Adrenal gland (tissue), 12 donors: ENCODE measurements around the gene USP31. TPM values are rescaled to one million over a fixed set of nuclear protein-coding genes. Genes with fewer than 3 reads are reported as not detected.
A peak's percentile ranks its signal among the peaks of the same experiment; 100 is the strongest.

Experiments used
- DNase-seq, 7 donors: peaks; one replicate each; pipeline ENCODE4 v3.0.0-alpha.2; 2019 to 2020
- H3K27ac ChIP-seq, 5 donors: fragments of 200-600 bp; sonication (generic) in 4 of 5; 1 replicate in 3 of 5; 2 replicates in 2 of 5; pipeline versions ENCODE4 v1.5.1 to v1.8.0; 2016 to 2020; ENCODE audit warnings: mild to moderate bottlenecking in 1 of 5
- H3K27me3 ChIP-seq: fragments of 200-600 bp; 2 replicates; pipeline ENCODE4 v1.8.0; 2021
- H3K36me3 ChIP-seq, 2 donors: fragments of 200-600 bp; replicated peaks in 1 of 2; 1 replicate in 1 of 2; 2 replicates in 1 of 2; pipeline versions ENCODE4 v1.5.1 to v1.8.0; 2018 to 2022
- H3K4me1 ChIP-seq, 2 donors: fragments of 200-600 bp; replicated peaks in 1 of 2; 1 replicate in 1 of 2; 2 replicates in 1 of 2; pipeline versions ENCODE4 v1.5.1 to v1.8.0; 2018 to 2021
- H3K4me3 ChIP-seq, 4 donors: fragments of 200-600 bp; sonication (generic) in 3 of 4; one replicate each; pipeline ENCODE4 v1.5.1; 2016 to 2018
- H3K9me3 ChIP-seq, 3 donors: fragments of 200-600 bp; sonication (generic) in 1 of 3; replicated peaks in 1 of 3; 1 replicate in 2 of 3; 2 replicates in 1 of 3; pipeline versions ENCODE4 v1.5.1 to v1.8.0; 2016 to 2021
- CTCF ChIP-seq, 6 experiments: fragments of 450-650 bp in 4 of 6; fragments of 200-600 bp in 2 of 6; sonication (generic) in 1 of 6; IDR thresholded peaks; 1 replicate in 5 of 6; 2 replicates in 1 of 6; pipeline versions ENCODE4 v1.5.1 to v1.8.0; 2016 to 2021; ENCODE audit warnings: antibody characterized with exemption in 6 of 6, mild to moderate bottlenecking in 2 of 6, moderate library complexity in 1 of 6
- POLR2A ChIP-seq, 2 donors: fragments of 450-650 bp; IDR thresholded peaks; one replicate each; pipeline ENCODE4 v1.6.1; 2017; ENCODE audit warnings: antibody characterized with exemption in 2 of 2, mild to moderate bottlenecking in 2 of 2, moderate library complexity in 1 of 2
- WGBS, 4 donors: extraction: QIAGEN DNeasy Blood & Tissue Kit in 2 of 4; methylation state at CpG; one replicate each; pipeline versions ENCODE4 v1.1.5 to v1.1.7; 2013 to 2017; 5-methylcytosine and 5-hydroxymethylcytosine counted together
- intact Hi-C, 2 donors: fragments of 100-400 bp; cut with DNase I; formaldehyde crosslinking; loops; one replicate each; pipeline versions ENCODE4 v1.14.1 to v1.15.0; 2022 to 2023
- polyA plus RNA-seq, 3 donors: library from polyadenylated mRNA; stranded (reverse); fragments of 200-250 nt in 2 of 3; fragments of 350-450 nt in 1 of 3; fragmentation: Illumina TruSeq in 1 of 3; extraction: RNeasy Lipid Tissue Mini Kit (QIAGEN cat#74804) in 1 of 3; gene quantifications; one replicate each; pipeline ENCODE4 v1.2.3, GENCODE V29; 2013 to 2014
- total RNA-seq, 9 donors: library from RNA; depleted of rRNA in 4 of 9; stranded (reverse); fragments of >200 nt in 4 of 9; fragments of 120-200 nt in 1 of 9; fragmentation: NEBNext Ultra II Directional in 1 of 9; extraction: Animal tissue kit (Norgen Biotek cat#: 25700) in 1 of 9; gene quantifications; one replicate each; pipeline versions ENCODE4 v1.1.0 to v1.2.4, GENCODE V29; 2013 to 2023
- donor health status: healthy with polysubstance abuse.
- donor health status: Bipolar disorder and iron deficiency.
- donor health status: DM: yes; HTN: yes; CAD: no.
- donor health status: DM: no; HTN: no; CAD: no.
- donor health status: DM: no; HTN: no; CAD: no.
- donor health status: DM: yes; HTN: yes; CAD: no.

The USP31 gene
- total and polyA plus RNA-seq, 12 donors = 2.5 to 19.3 (median 7.7) TPM

DNA sequence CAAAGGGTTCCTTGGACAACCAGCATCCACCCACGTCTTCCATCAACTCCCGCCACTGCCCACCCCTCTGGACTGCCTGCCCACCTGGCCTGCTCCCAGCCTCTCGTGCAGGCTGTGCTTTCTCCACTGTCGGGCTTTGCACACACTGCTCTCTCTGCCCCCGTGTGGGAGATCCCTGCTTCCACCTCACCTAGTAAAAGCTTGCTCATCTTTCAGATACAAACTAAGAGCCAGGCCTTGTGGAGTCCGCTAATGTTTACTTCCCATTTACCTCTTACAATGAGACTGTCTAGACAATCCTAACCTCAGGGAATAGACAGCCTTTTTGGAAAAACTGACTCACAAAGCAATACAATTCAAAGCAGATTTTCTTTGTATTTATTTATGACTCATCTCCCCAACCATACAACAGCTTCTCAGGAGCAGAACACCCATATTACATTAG, 67.6 kb downstream of the USP31 start:
- no peaks in the 10 kb centered on the region for H3K27me3 ChIP-seq
- intact Hi-C loops = loop anchor here in 1 of 2 donors (10.0 kb wide), 1 partner anchor 63 kb away; the partner anchor contains the start of gene USP31
- DNase-seq = no peak
- no peaks in the 10 kb centered on the region for H3K9me3 ChIP-seq
- 77 to 91% (median 87%) methylated on average over 6 of the region's 6 CpGs for WGBS, 4 donors
- H3K4me3 ChIP-seq = no peak overlapping the region
- H3K36me3 ChIP-seq = peaks cover 0 to 9% of the 10 kb centered on the region in 2 donors
- TF ChIP-seq CTCF (IDR thresholded peaks at IDR 0.05) (no peak), POLR2A (IDR thresholded peaks at IDR 0.05) (no peak)
- peaks cover 3 to 13% of the 10 kb centered on the region in 2 donors for H3K4me1 ChIP-seq
- peak overlapping the region in 1 of 5 donors; percentile 30 for H3K27ac ChIP-seq

DNA sequence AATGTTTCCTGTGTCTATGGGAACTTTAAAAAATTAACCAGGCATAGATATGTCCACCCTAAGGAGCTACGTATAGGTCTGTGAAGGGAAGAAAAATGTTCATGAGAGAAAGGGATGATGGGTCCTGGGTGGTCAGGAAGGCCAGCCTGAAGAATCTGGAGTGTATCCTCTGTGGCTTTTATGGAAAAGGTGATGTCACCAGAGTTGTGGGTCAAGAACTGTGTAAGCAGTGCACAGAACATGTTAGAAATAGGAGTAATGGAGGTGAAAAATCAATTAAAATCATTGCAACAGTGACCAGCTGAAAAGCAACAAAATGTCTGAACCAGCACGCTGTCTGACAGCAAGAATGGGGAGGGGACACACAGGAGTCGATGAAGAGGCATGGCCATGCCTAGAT, 68.5 kb downstream of the USP31 start:
- peaks cover 0 to 9% of the 10 kb centered on the region in 2 donors for H3K36me3 ChIP-seq
- H3K9me3 ChIP-seq = no peaks in the 10 kb centered on the region
- no peak for DNase-seq
- no peak overlapping the region for H3K4me3 ChIP-seq
- no peak overlapping the region for H3K27ac ChIP-seq
- peaks cover 3 to 13% of the 10 kb centered on the region in 2 donors for H3K4me1 ChIP-seq
- no peaks in the 10 kb centered on the region for H3K27me3 ChIP-seq
- intact Hi-C loops = loop anchor here in 1 of 2 donors (10.0 kb wide), 1 partner anchor 64 kb away; the partner anchor contains the start of gene USP31
- TF ChIP-seq CTCF (IDR thresholded peaks at IDR 0.05) (no peak), POLR2A (IDR thresholded peaks at IDR 0.05) (no peak)
- 64 to 99% (median 88%) methylated on average over 3 of the region's 3 CpGs for WGBS, 4 donors

GRCh38 chr16:23080329-23080728, 68.9 kb downstream of the USP31 start:
- Histone ChIP-seq H3K36me3 (peaks cover 0 to 9% of the 10 kb centered on the region in 2 donors), H3K4me1 (peaks cover 3 to 13% of the 10 kb centered on the region in 2 donors), H3K27me3 (no peaks in the 10 kb centered on the region), H3K4me3 (no peak overlapping the region), H3K9me3 (no peaks in the 10 kb centered on the region), H3K27ac (no peak overlapping the region)
- intact Hi-C loops = loop anchor here in 1 of 2 donors (10.0 kb wide), 1 partner anchor 64 kb away; the partner anchor contains the start of gene USP31
- no peak for TF ChIP-seq CTCF (IDR thresholded peaks at IDR 0.05)
- TF ChIP-seq POLR2A (IDR thresholded peaks at IDR 0.05) = no peak
- 85 to 100% (median 92%) methylated on average over 1 of the region's 1 CpG for WGBS, 4 donors
- no peak for DNase-seq

DNA sequence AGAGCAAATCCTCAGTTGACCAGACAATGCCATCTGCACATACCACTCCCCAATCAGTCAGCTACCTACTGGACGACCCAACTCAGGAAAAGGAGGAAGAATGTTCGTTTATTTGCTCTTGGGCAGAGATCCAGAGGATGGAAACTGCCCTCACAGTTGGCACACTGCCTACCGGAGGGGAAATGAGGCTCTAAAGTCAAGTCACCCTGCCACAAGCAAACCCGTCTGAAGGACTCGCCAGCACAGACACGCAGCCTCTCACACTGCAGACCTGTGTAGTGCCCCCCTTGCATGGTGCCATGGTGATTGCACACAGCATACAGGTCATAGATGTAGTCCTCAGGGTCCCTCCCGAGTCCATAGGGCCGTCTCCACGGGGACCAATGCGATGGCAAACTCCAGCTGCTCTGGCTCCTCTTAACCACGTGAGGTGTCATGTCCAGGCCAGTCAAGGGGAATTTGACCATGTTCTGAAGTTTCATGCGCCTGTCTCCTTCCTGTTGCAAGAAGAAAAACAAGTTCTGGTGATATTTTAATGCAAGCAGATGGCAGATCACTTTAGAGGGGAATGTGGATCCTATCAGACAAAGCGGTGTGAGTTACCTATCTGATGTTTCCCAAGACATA, 69.5 kb downstream of the USP31 start:
- Histone ChIP-seq H3K4me3 (no peak overlapping the region), H3K36me3 (peaks cover 0 to 9% of the 10 kb centered on the region in 2 donors), H3K9me3 (no peaks in the 10 kb centered on the region), H3K27me3 (no peaks in the 10 kb centered on the region), H3K27ac (no peak overlapping the region), H3K4me1 (peaks cover 5 to 13% of the 10 kb centered on the region in 2 donors)
- TF ChIP-seq POLR2A (IDR thresholded peaks at IDR 0.05) (no peak), CTCF (IDR thresholded peaks at IDR 0.05) (no peak)
- intact Hi-C loops = loop anchor here (5.0 to 10.0 kb wide), 2 partner anchors 65 to 73 kb away; partner anchors contain the start of gene USP31 (in 1 of the 2)
- WGBS, 4 donors = 72 to 82% (median 75%) methylated on average over 12 to 13 of the region's 13 CpGs
- DNase-seq = peak in 3 of 7 donors; percentile 18 to 39 (median 35)
